GM19395 (cell line): ENCODE data around the gene FMC1.
A peak's percentile ranks its signal among the peaks of the same experiment; 100 is the strongest.
"Not testable (repeated sequence)": the region's sequence is repeated elsewhere in the genome, so short reads cannot be mapped to it uniquely, and the experiment has no call there.

Experiments
- ATAC-seq: cut with Tn5 transposase; IDR thresholded peaks from one replicate; pipeline ENCODE4 v1.9.1; 2021; ENCODE audit warnings: mild to moderate bottlenecking, moderate library complexity; ENCODE audit not compliant: unreplicated experiment

The FMC1 gene

GRCh38 chr7:139341058-139341775 is at the start of gene FMC1:
Gene FMC1 (plus strand): TSS chr7:139341337. CDS start chr7:139341385, 48 bp downstream.
- peak; percentile 61 for ATAC-seq

- ATAC-seq: no peak
Measured at GRCh38 chr7:139292821-139293220, 48.3 kb upstream of the FMC1 start.

GRCh38 chr7:139293534-139293933 is 47.6 kb upstream of the FMC1 start:
- no peak for ATAC-seq

GRCh38 chr7:139294241-139294640 is 46.9 kb upstream of the FMC1 start:
- ATAC-seq: no peak

GRCh38 chr7:139294951-139295575 is 46.1 kb upstream of the FMC1 start:
- no peak for ATAC-seq

DNA sequence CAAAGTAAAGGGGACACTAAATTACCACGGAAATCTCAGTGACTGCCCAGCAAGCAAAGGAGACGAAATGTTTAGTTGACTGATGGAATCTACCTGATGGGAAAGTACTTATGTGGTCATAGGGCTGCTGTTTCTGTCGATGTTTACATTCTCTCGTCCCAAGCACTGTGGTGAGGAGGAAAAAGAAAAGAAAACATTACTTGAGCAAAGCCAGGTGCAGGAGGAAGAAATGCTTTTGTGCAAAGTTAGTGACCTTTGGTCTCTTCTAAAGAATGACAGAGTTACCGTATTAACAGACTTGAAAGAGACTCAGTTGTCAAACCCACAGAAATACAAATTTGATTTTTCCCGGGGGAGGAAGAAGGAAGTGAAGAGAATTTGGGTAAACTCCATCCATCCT is 43.3 kb upstream of the FMC1 start:
- no peak for ATAC-seq

DNA sequence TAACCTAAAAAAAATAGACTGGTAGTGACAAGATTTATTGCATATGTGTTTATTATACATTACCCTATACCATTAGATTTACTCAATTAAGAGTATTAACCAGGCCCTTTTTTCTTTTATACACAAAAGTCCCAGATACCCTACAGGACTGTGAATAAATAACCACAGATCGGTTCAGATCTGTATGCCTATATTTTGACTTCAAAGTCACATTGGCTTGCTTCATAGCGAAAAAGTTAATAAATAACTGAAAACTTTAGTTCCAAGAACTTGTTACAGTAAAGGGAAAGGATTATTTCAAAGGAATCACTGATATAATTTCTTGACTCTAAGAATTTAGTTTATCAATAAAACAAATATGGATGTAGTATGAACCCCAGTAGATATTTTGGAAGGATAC is 41.8 kb upstream of the FMC1 start:
- no peak for ATAC-seq

DNA sequence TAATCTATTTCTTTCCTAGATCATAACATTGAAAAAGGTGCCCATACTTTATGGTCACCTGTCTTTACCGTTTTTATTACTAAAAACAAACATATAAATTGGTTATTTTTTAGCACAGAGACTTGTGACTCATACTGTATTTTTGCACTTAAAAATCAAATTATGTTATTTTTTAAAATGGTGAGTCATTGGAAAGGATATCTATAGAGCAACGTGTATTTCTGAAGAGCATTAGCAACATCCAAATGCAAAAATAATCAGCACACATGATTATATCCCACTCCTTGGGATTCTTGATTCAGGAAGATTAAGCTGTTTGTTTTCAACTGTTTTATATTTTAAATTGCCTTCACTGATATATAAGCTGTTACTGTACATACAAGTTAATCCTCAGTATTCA is 40.7 kb upstream of the FMC1 start:
- no peak for ATAC-seq

DNA sequence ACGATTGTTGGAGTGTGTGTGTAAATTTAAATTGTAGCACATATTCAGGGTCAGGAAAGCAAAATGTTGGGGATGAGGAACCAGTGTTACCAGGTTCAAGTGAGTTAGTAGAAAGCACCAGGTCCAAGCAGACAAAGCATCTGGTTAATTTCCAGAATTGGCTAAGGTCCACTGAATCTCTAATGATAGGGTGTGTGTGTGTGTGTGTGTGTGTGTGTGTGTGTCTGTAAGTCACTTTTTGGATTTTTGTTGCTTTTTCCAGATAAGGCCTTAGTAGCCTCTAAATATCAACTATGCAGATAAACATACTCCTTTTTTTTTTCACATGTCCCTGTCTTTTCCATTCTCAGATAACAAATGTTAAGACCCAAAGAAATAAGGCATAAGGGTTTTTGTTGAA is 36.6 kb upstream of the FMC1 start:
- ATAC-seq: no peak

GRCh38 chr7:139317939-139318505 is 23.1 kb upstream of the FMC1 start:
- ATAC-seq: no peak

- no peak for ATAC-seq
Measured at GRCh38 chr7:139321071-139321745, 19.9 kb upstream of the FMC1 start.

GRCh38 chr7:139324709-139325108 is 16.4 kb upstream of the FMC1 start:
- not testable (repeated sequence) for ATAC-seq

GRCh38 chr7:139328375-139328774 is 12.8 kb upstream of the FMC1 start:
- ATAC-seq: no peak

GRCh38 chr7:139329119-139329518 is 12.0 kb upstream of the FMC1 start:
- ATAC-seq: no peak

DNA sequence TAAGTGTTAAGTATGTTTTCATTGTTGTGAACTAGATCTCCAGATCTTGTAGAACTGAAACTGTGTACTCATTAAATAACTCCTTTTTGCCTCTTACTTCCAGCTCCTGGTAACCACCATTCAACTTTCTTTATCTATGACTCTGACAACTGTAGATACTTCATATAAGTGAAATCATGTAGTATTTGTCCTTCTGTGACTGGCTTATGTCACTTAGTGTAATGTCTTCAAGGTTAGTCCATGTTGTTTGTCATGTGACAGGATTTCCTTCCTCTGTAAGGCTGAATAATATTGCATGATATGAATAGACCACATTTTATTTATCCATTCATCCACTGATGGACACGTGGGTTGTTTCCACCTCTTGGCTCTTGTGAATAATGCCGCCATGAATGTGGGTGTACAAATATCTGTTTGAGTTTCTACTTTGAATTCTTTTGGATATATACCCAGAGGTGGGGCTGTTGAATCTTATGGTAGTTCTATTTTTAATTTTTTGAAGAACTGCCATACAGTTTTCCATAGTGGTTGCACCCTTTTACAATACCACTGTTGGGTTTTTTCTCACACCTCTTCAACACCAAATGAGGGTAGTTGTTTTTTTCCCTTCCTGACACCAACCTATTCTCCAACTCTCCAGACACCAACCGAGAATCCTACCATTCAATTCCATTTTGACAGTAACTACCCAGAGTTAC is 10.7 kb upstream of the FMC1 start:
- ATAC-seq: no peak

DNA sequence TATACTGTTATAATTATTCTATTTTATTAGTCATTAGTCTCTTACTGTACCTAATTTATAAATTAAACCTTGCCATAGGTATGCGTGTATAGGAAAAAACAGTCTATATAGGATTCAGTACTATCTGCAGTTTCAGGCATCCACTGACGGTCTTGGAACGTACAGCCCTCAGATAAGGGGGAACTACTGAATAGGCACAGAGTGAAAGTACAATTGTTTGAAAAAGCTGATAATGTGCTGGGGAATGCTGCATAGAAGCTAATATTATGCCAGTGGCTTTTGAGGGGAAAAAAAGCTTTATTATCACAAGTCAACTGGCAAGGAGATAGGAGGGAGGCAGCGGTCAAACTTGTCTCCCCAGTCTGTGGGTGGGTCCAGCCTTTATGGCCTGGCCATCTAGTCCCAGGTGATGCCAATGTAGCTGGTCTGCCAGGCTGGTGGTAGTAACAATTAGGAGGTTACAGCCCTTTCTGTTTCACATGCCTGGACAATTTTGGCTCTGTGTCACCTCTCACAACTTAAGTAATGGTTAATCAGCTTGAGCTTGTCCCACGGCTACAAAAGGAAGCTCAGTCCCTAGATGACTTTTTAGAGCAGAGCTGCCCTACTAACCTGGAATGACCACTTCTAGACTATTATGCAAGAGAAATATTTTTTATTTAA is 8.3 kb upstream of the FMC1 start:
- no peak for ATAC-seq

GRCh38 chr7:139333443-139333842 is 7.7 kb upstream of the FMC1 start:
- ATAC-seq: not testable (repeated sequence)

GRCh38 chr7:139334399-139335150 is 6.6 kb upstream of the FMC1 start:
- no peak for ATAC-seq

- no peak for ATAC-seq
Measured at GRCh38 chr7:139339025-139339424, 2.1 kb upstream of the FMC1 start.

DNA sequence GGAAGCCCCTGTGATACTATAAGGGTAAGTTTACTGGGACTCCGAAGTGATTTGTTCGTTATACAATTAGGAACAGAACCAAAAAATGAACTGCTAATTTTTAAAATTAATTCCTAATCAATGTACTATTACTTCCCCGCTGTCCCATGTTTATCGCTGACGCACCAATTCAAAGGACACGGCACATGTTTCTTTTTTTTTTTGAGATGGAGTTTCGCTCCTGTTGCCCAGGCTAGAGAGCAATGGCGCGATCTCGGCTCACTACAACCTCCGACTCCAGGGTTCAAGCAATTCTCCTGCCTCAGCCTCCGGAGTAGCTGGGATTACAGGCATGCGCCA is 1.5 kb upstream of the FMC1 start:
- ATAC-seq: no peak
